SW480 (cell line): ENCODE results near the gene ABLIM2.
A peak's percentile ranks its signal among the peaks of the same experiment; 100 is the strongest.

Source experiments
- DNase-seq: peaks from one replicate; pipeline ENCODE4 v3.0.0-alpha.2; 2016; ENCODE audit warnings: low spot score

The ABLIM2 gene

GRCh38 chr4:8174970-8175369 lies 16.4 kb upstream of the ABLIM2 start:
- no peak for DNase-seq

- no peak for DNase-seq
Measured at GRCh38 chr4:8173492-8174242, 15.1 kb upstream of the ABLIM2 start.

- no peak for DNase-seq
Measured at GRCh38 chr4:8171984-8172924, 13.6 kb upstream of the ABLIM2 start.

DNA sequence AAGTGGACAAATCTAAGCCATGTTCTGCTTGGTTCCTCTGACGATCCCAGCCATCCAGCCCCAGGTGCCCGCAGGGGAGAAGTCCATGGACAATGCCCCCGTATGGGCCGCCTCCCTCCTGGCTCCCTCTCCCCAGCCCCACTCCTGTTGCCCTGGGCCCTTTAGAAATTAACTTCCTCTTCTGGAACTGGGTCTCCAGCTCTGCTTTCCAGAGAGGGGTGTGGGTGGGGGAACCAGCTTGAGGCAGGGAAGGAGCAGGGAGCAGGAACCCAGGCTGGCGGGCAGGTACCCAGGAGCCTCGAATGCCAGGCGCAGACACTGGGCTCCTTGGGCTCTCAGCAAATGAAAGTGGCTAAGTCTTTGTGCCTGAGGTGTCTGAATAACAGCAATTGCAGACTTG lies 12.7 kb upstream of the ABLIM2 start:
- no peak for DNase-seq

- no peak for DNase-seq
Measured at GRCh38 chr4:8170341-8170740, 11.7 kb upstream of the ABLIM2 start.

GRCh38 chr4:8169763-8170162 lies 11.2 kb upstream of the ABLIM2 start:
- no peak for DNase-seq

DNA sequence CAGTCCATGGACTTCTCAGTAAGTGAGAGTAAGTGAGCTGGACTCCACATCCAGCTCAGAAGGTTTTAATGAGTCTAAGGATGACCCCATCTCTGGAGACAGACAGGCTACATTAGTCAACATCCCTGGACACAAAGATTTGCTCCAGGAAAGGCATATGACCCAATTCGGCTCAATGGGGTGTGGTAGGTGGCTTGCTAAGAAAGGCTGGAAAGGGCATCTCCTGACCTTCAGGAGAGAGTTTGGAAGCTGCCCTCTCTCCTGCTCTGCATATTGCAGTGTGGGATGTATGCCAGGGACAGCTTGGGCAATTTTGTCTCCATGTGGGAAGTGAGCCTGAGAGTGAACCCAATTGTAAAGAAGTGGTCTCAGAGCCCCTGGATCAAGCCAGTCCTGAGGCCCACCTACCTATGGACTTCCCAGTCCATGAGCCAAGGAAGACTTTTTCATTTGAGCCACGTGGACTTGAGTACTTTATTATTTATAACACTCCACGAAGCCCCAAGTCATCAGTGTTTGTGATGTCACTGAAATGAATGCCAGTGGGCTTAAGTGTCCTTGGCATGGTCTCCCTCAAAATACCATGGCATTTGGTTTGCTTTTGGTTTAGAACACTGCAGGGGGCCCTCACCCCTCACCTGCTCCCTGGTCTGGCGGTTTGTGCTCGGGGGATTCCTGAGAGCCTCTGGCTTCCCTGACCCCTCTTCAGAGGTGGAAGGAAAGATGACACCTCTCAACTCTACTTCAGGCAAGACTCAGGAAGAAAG lies 10.4 kb upstream of the ABLIM2 start:
- no peak for DNase-seq

GRCh38 chr4:8168232-8168631 lies 9.6 kb upstream of the ABLIM2 start:
- no peak for DNase-seq

GRCh38 chr4:8167815-8168214 lies 9.2 kb upstream of the ABLIM2 start:
- no peak for DNase-seq

DNA sequence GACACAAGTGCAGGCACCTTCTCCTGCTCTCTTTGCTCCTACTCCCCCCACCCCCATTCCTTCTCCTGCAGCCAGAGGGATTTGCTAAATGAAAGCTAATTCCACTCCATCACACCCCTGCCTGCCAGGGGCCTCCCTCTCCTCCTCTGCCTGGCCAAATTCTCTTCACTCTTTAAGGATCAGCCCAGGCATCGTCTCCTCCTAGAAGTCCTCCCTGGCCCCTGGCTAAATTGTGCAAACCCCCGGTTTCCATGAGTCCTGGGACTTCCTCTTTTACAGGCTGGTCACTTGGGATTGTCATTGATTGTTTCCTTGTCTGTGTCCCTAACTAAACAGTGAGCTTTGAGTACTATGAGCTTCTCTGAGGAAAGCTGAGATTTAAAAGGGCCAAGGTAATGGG lies 8.7 kb upstream of the ABLIM2 start:
- DNase-seq = no peak

- DNase-seq = no peak
Measured at GRCh38 chr4:8165374-8165896, 6.8 kb upstream of the ABLIM2 start.

- peak; percentile 47 for DNase-seq
Measured at GRCh38 chr4:8164687-8165086, 6.1 kb upstream of the ABLIM2 start.

DNA sequence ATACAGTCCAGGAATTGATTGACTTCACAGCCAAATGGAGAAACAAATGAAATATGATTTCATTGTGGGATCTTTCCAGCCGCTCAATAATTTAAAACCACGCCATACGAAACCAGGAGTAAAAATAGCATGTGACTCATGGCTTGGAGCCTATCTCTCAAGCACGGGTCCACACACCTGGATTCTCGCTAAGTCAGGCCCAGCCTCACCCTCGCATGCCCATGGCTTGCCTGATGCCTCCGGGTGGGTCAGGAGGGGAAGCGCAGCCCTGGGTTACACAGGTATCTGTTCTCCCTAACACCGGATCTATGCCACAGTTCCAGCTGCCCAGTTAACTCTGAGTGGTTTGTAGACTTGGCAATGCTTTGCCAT lies 5.6 kb upstream of the ABLIM2 start:
- peak; percentile 74 for DNase-seq

DNA sequence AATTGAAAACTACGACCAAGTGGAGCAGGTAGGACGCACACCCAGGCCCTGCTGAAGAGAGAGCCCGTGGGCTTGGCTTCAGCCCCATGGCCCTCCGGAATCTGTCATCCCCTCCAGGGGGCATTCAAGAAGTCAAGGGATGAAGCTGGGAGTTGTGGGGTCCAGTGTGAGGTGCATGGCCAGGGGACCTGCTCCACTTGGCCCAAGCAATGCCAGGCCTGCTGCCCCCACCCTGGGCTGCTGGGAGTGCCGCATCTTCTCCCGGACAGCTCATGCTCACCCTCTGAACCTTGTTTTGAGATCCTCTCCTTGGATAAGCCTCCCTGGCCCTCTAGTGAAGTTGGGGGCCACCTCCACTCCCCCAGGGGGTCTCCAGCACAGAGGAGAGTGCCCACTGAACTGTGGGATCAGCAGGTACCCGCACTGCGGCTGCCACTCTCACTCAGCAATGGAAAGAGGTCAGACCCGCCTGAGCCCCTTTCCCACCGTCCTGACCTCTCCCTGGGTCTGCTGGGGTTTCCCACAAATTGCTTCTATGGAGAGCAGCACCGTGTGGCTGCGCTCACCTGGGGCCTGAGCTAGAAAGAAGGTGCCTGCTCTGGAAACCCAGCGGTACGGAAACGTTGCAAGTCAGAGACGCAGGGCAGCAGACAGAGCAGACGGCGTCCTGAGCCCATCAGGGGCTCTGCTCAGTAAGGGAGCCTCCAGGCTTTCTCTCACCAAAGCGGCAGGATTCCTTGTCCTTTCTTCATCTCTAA lies 5.0 kb upstream of the ABLIM2 start:
- DNase-seq = no peak

GRCh38 chr4:8163026-8163425 lies 4.4 kb upstream of the ABLIM2 start:
- no peak for DNase-seq

GRCh38 chr4:8162625-8163024 lies 4.0 kb upstream of the ABLIM2 start:
- DNase-seq = peak; percentile 79

GRCh38 chr4:8160572-8160971 lies 2.0 kb upstream of the ABLIM2 start:
- DNase-seq = no peak

- DNase-seq = no peak
Measured at GRCh38 chr4:8160233-8160560, 1.6 kb upstream of the ABLIM2 start.

GRCh38 chr4:8159537-8160232 lies 1.1 kb upstream of the ABLIM2 start:
- no peak for DNase-seq

DNA sequence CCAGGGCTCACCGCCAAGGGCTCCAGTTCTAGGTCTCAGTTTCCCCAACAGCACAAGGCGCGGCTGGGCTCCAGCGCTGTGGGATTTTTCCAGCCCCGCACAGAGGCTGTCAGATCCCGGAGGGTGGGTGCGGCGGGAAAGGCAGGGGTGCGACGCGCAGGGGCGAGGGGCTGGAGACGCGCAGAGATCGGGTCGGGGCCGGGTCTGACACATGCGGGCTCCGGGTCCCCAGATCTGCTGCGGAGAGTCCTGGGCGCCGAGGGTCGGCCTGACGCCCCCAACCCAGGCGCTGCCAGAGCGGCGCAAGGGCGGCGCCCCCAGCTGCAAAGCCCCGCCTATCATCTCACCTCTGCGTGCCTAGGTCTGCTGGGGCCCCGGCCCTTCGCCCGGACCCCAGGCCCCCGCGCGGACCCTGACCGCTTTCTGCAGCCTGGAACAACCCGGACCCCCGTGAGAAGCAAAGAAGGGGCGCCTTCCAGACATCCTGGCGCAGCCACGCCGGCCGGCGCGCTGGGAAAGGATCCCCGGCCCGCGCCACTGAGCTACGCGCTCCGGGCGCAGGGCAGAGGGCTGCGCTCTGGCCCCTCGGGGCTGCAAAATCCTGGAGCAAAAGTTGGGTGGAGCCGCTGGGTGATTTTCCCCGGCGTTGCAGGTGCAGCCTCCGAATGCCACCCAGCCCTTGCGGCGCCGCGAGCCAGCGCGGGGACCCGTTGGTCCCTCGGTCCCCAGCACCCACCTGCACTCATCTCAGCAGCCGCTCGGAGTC lies 486 bp downstream of the ABLIM2 start:
- no peak for DNase-seq
